HepG2 (cell line): ENCODE measurements around the gene RRBP1. TPM values are rescaled to one million over a fixed set of nuclear protein-coding genes. Genes with fewer than 3 reads are reported as not detected.

Experiments used
- ATAC-seq: fragments of 200-7000 bp; cut with Tn5 transposase; 3 replicates; pipeline ENCODE4 v1.9.1; 2020; ENCODE audit warnings: mild to moderate bottlenecking, moderate library complexity
- BruUV-seq: library from RNA; stranded (reverse); fragments of 400-500 nt; replicated peaks from 2 replicates; lab custom pipeline; 2021; lab: Mats Ljungman, UMichigan
- CTCF ChIA-PET: fragments of 300-600 bp; formaldehyde crosslinking; extraction: SDS; loops from one replicate; lab custom pipeline; 2021; ENCODE audit warnings: low total read pairs, inconsistent platforms, low intra/inter-chr PET ratio; lab: Yijun Ruan, JAX
- POLR2A ChIA-PET: fragments of 350-600 bp; sonication (Branson Sonifier 250); formaldehyde crosslinking; loops from one replicate; lab custom pipeline; 2020; ENCODE audit warnings: antibody characterized with exemption, inconsistent platforms; lab: Yijun Ruan, JAX
- DNase-seq: peaks from one replicate; pipeline ENCODE4 v3.0.0-alpha.2; 2015; ENCODE audit warnings: low spot score
- FAIRE-seq: peaks from 3 replicates; lab custom pipeline; 2011; peaks lifted over from hg19 to GRCh38; lab: Jason Lieb, UNC
- H2AFZ ChIP-seq: one replicate; pipeline ENCODE4 v1.6.1; 2011; ENCODE audit warnings: low read length, inconsistent platforms
- H3K27ac ChIP-seq: fragments of 300-600 bp; 3 replicates; pipeline ENCODE4 v1.8.0; 2011; ENCODE audit warnings: mixed run types, mild to moderate bottlenecking, mixed read lengths, low read length, inconsistent platforms; ENCODE audit not compliant: insufficient read depth; ENCODE audit errors: extremely low read length
- H3K27me3 ChIP-seq, 2 experiments: fragments of 200-600 bp in 1 of 2; 2 replicates in 1 of 2; 3 replicates in 1 of 2; pipeline versions ENCODE4 v1.6.0 to v1.8.0; 2011; ENCODE audit warnings: low read length in 2 of 2, mild to moderate bottlenecking in 2 of 2, moderate library complexity in 2 of 2, inconsistent platforms in 1 of 2; ENCODE audit not compliant: insufficient read depth in 2 of 2, control insufficient read depth in 1 of 2
- H3K36me3 ChIP-seq, 2 experiments: fragments of 200-600 bp in 1 of 2; replicated peaks in 1 of 2; 2 replicates in 1 of 2; 3 replicates in 1 of 2; pipeline versions ENCODE4 v1.5.1 to v1.8.0; 2011; ENCODE audit warnings: low read length in 2 of 2, inconsistent platforms in 1 of 2; ENCODE audit not compliant: insufficient read depth in 2 of 2, control insufficient read depth in 1 of 2
- H3K4me1 ChIP-seq: 2 replicates; pipeline ENCODE4 v1.5.1; 2012; ENCODE audit warnings: low read length, inconsistent platforms; ENCODE audit not compliant: insufficient read depth
- H3K4me2 ChIP-seq: 2 replicates; pipeline ENCODE4 v1.6.0; 2011; ENCODE audit warnings: low read depth, low read length, inconsistent platforms
- H3K4me3 ChIP-seq, 3 experiments: fragments of 200-600 bp in 1 of 3; sonication (generic), shearing (Covaris generic) in 1 of 3; replicated peaks in 1 of 3; 2 replicates each; pipeline ENCODE4 v1.5.1; 2011 to 2016; ENCODE audit warnings: low read length in 3 of 3, inconsistent platforms in 2 of 3, low read depth in 2 of 3, mild to moderate bottlenecking in 2 of 3, control low read depth in 1 of 3, mixed read lengths in 1 of 3; ENCODE audit not compliant: insufficient read depth in 1 of 3
- H3K79me2 ChIP-seq: one replicate; pipeline ENCODE4 v1.6.1; 2011; ENCODE audit warnings: low read length, inconsistent platforms; ENCODE audit not compliant: insufficient read depth
- H3K9ac ChIP-seq: 2 replicates; pipeline ENCODE4 v1.6.0; 2011; ENCODE audit warnings: mild to moderate bottlenecking, low read depth, low read length, inconsistent platforms; ENCODE audit not compliant: insufficient read depth
- H3K9me3 ChIP-seq: 2 replicates; pipeline ENCODE4 v1.5.1; 2012; ENCODE audit warnings: mild to moderate bottlenecking, low read length
- H4K20me1 ChIP-seq: 2 replicates; pipeline ENCODE4 v1.6.0; 2011; ENCODE audit warnings: inconsistent platforms, mild to moderate bottlenecking, low read length, moderate library complexity; ENCODE audit not compliant: insufficient read depth
- AKAP8 ChIP-seq: sonication (generic); formaldehyde crosslinking; IDR thresholded peaks from 2 replicates; pipeline ENCODE4 v1.5.1; 2020; ENCODE audit warnings: mild to moderate bottlenecking, missing genetic modification reagents
- BRCA1 ChIP-seq: sonication (generic); formaldehyde crosslinking; IDR thresholded peaks from 2 replicates; pipeline ENCODE4 v1.4.0; 2020; ENCODE audit warnings: missing genetic modification reagents
- CAMTA2 ChIP-seq: sonication (generic); formaldehyde crosslinking; IDR thresholded peaks from 2 replicates; pipeline ENCODE4 v1.4.0; 2020; ENCODE audit warnings: mild to moderate bottlenecking, missing genetic modification reagents, borderline replicate concordance
- CREB1 ChIP-seq, 2 experiments: fragments of 450-650 bp in 1 of 2; IDR thresholded peaks; 2 replicates each; pipeline ENCODE4 v1.6.1; 2016 to 2017; ENCODE audit warnings: control low read depth in 1 of 2, mild to moderate bottlenecking in 1 of 2, missing compliant biosample characterization in 1 of 2, missing genetic modification characterization in 1 of 2
- HOXA7 ChIP-seq: sonication (generic); formaldehyde crosslinking; IDR thresholded peaks from 2 replicates; pipeline ENCODE4 v1.8.1; 2022; ENCODE audit warnings: mild to moderate bottlenecking, missing genetic modification reagents, moderate library complexity
- IRF9 ChIP-seq: sonication (generic); formaldehyde crosslinking; IDR thresholded peaks from 2 replicates; pipeline ENCODE4 v1.8.0; 2022; ENCODE audit warnings: missing genetic modification reagents, mild to moderate bottlenecking, borderline replicate concordance
- MAFG ChIP-seq: sonication (generic); formaldehyde crosslinking; IDR thresholded peaks from 2 replicates; pipeline ENCODE4 v1.5.1; 2020; ENCODE audit warnings: mild to moderate bottlenecking, missing genetic modification reagents
- MEIS1 ChIP-seq: sonication (generic); formaldehyde crosslinking; IDR thresholded peaks from 2 replicates; pipeline ENCODE4 v1.9.0; 2021; ENCODE audit warnings: mild to moderate bottlenecking, missing genetic modification reagents, moderate library complexity, borderline replicate concordance
- PPARG ChIP-seq: conservative IDR thresholded peaks from 2 replicates; pipeline ENCODE4 v1.6.1; 2016; ENCODE audit warnings: missing biosample characterization, missing genetic modification reagents
- TERF1 ChIP-seq: sonication (generic); formaldehyde crosslinking; IDR thresholded peaks from 2 replicates; pipeline ENCODE4 v1.8.0; 2022; ENCODE audit warnings: mild to moderate bottlenecking, missing genetic modification reagents, moderate library complexity
- ZBTB42 ChIP-seq: sonication (generic); formaldehyde crosslinking; IDR thresholded peaks from 2 replicates; pipeline ENCODE4 v1.5.0; 2020; ENCODE audit warnings: mild to moderate bottlenecking, missing genetic modification reagents
- ZFP91 ChIP-seq: sonication (generic); formaldehyde crosslinking; IDR thresholded peaks from 2 replicates; pipeline ENCODE4 v1.9.0; 2022; ENCODE audit warnings: missing genetic modification reagents, mild to moderate bottlenecking, borderline replicate concordance
- ZIK1 ChIP-seq: sonication (generic); formaldehyde crosslinking; IDR thresholded peaks from 2 replicates; pipeline ENCODE4 v1.5.0; 2020; ENCODE audit warnings: mild to moderate bottlenecking, low read depth, missing genetic modification reagents, borderline replicate concordance
- ZNF256 ChIP-seq: sonication (generic); formaldehyde crosslinking; conservative IDR thresholded peaks from 2 replicates; pipeline ENCODE4 v1.4.0; 2020; ENCODE audit warnings: missing genetic modification reagents
- WGBS: methylation state at CpG from one replicate; pipeline ENCODE4 v1.1.6; 2017; ENCODE audit warnings: low lambda C conversion rate; 5-methylcytosine and 5-hydroxymethylcytosine counted together
- in situ Hi-C: cut with HindIII; loops from 2 replicates; pipeline ENCODE4 v1.10.0; 2017; ENCODE audit warnings: low pct_unique_long_range_greater_than_20kb; ENCODE audit not compliant: extremely low pct_ligation_motif_present
- intact Hi-C: fragments of 100-400 bp; cut with micrococcal nuclease; formaldehyde crosslinking; loops from one replicate; pipeline ENCODE4 v1.10.0; 2022; ENCODE audit not compliant: unreplicated experiment
- polyA plus RNA-seq, 8 experiments: library from polyadenylated mRNA; depleted of rRNA in 3 of 8; stranded (reverse) in 7 of 8; unstranded in 1 of 8; fragments of >200 nt; fragmentation: Illumina TruSeq in 4 of 8; extraction: Trizol in 4 of 8; gene quantifications; 2 replicates each; pipeline versions ENCODE4 v1.2.1 to v1.2.3, GENCODE V29; 2011 to 2016; ENCODE audit warnings: low read depth in 4 of 8, missing spikeins in 1 of 8, mixed read lengths in 1 of 8; ENCODE audit not compliant: insufficient read depth in 1 of 8
- total RNA-seq, 5 experiments: library from RNA; depleted of rRNA; stranded (reverse); fragments of >200 nt; fragmentation: Illumina TruSeq; extraction: Trizol; gene quantifications; 2 replicates each; pipeline ENCODE4 v1.2.3, GENCODE V29; 2016; ENCODE audit warnings: low read depth in 1 of 5

The RRBP1 gene
- total and polyA plus RNA-seq, 2 of the 13 experiments (the other 11 are each of a cell fraction or from before 2014, with no cell fraction given) = 150 to 222 TPM

- TF ChIP-seq ZFP91 (CRISPR knock-in tag) (no peak), CAMTA2 (CRISPR knock-in tag) (0 out of 2 replicates have a peak, but pooled peaks have one; percentile 12)
Observed at GRCh38 chr20:17685168-17685567, 3.1 kb upstream of the RRBP1 start (continued).

- ChIA-PET POLR2A (interaction anchor here (1.0 to 10.8 kb wide), 14 partner anchors 18 to 212 kb away, joined by 3 to 347 read pairs (median 29); no protein-coding TSS in a partner anchor), CTCF (interaction anchor here (1.3 to 2.4 kb wide), 2 partner anchors 38 to 214 kb away, joined by 3 to 10 read pairs; no protein-coding TSS in a partner anchor)
- FAIRE-seq = peak; percentile 53
- WGBS = under 1% methylated on average over 13 of the region's 13 CpGs
- H3K9me3 ChIP-seq = peaks cover 10% of the 10 kb centered on the region; the same call in 1 of the 2 replicates
- peak; percentile 66 for ATAC-seq
- H3K4me2 ChIP-seq = peak overlapping the region; percentile 99
- no peak overlapping the region for H2AFZ ChIP-seq
- intact Hi-C loops = loop anchor here (1.0 to 5.0 kb wide), 4 partner anchors 26 to 213 kb away; no protein-coding TSS in a partner anchor
- H3K4me3 ChIP-seq = peak overlapping the region; percentile 28 to 71 (median 51)
- H3K27me3 ChIP-seq = peaks cover 0 to 32% of the 10 kb centered on the region in 2 experiments; a peak in 4 of 5 replicates
- H3K4me1 ChIP-seq = peaks cover 40% of the 10 kb centered on the region
- peaks cover 17% of the 10 kb centered on the region for H4K20me1 ChIP-seq
- BruUV-seq = no TSS peak
- peak overlapping the region; percentile 62 for H3K9ac ChIP-seq
- peaks cover 0 to 12% of the 10 kb centered on the region in 2 experiments; a peak in 4 of 5 replicates for H3K36me3 ChIP-seq
- peak; percentile 96 for DNase-seq
- peak overlapping the region; percentile 52 for H3K27ac ChIP-seq
- in situ Hi-C loops = loop anchor here (5.0 kb wide), 1 partner anchor 198 kb away; no protein-coding TSS in a partner anchor
- peaks cover 17% of the 10 kb centered on the region for H3K79me2 ChIP-seq
- TF ChIP-seq ZNF256 (peak; percentile 77; the same call in 1 of the 2 replicates), TERF1 (no peak), HOXA7 (CRISPR knock-in tag) (no peak), AKAP8 (peak; percentile 92), IRF9 (CRISPR knock-in tag) (peak; percentile 88), CREB1 (IDR thresholded peaks at IDR 0.05) (peak; percentile 67), CREB1 (CRISPR knock-in tag; IDR thresholded peaks at IDR 0.05) (peak; percentile 75; the same call in 1 of the 2 replicates), ZIK1 (CRISPR knock-in tag) (no peak; the same call in 1 of the 2 replicates), MEIS1 (CRISPR knock-in tag) (peak; percentile 78), PPARG (CRISPR knock-in tag) (peak; percentile 89), MAFG (CRISPR knock-in tag) (no peak), BRCA1 (CRISPR knock-in tag) (0 out of 2 replicates have a peak, but pooled peaks have one; percentile 93), ZBTB42 (CRISPR knock-in tag) (no peak; the same call in 1 of the 2 replicates)
Observed at GRCh38 chr20:17684077-17684888, 2.2 kb upstream of the RRBP1 start.
